H1 (cell line): Measurements from ENCODE around the gene ITPKC. TPM values are rescaled to one million over a fixed set of nuclear protein-coding genes. Genes with fewer than 3 reads are reported as not detected.

ENCODE experiments used
- ASH2L ChIP-seq: fragments of 200-600, 300-600 bp; sonication (generic); IDR thresholded peaks from one replicate; pipeline ENCODE4 v1.7.1; 2017; ENCODE audit warnings: low read length
- polyA plus RNA-seq, 7 experiments: library from polyadenylated mRNA; depleted of rRNA in 3 of 7; stranded (reverse) in 5 of 7; unstranded in 2 of 7; fragments of >200 nt in 5 of 7; fragments of 200-250 nt in 2 of 7; gene quantifications; 1 replicate in 5 of 7; 2 replicates in 1 of 7; 4 replicates in 1 of 7; pipeline versions ENCODE4 v1.2.1 to v1.2.3, GENCODE V29; 2011 to 2013; ENCODE audit warnings: missing spikeins in 2 of 7, mixed read lengths in 2 of 7
- total RNA-seq: library from RNA; stranded (reverse); fragmentation: NEBNext Ultra II Directional; extraction: Animal tissue kit (Norgen Biotek cat#: 25700); gene quantifications from 2 replicates; pipeline ENCODE4 v1.2.1, GENCODE V29; 2021

ITPKC gene
- total and polyA plus RNA-seq, 2 of the 8 experiments (the other 6 are each of a cell fraction or from before 2014, with no cell fraction given): 5.2 to 8.9 TPM

GRCh38 chr19:40724855-40725254 is 7.9 kb downstream of the ITPKC start (continued):
- TF ChIP-seq ASH2L: no peak
